ENCODE results near the gene CLDN15. TPM values are rescaled to one million over a fixed set of nuclear protein-coding genes. Genes with fewer than 3 reads are reported as not detected.

Gene CLDN15, protein sequence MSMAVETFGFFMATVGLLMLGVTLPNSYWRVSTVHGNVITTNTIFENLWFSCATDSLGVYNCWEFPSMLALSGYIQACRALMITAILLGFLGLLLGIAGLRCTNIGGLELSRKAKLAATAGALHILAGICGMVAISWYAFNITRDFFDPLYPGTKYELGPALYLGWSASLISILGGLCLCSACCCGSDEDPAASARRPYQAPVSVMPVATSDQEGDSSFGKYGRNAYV
- 8.4 to 12.5 TPM (median 10.5 TPM) in 5 replicates for total RNA-seq (2022; extraction: Qiagen RNA extraction)

DNA sequence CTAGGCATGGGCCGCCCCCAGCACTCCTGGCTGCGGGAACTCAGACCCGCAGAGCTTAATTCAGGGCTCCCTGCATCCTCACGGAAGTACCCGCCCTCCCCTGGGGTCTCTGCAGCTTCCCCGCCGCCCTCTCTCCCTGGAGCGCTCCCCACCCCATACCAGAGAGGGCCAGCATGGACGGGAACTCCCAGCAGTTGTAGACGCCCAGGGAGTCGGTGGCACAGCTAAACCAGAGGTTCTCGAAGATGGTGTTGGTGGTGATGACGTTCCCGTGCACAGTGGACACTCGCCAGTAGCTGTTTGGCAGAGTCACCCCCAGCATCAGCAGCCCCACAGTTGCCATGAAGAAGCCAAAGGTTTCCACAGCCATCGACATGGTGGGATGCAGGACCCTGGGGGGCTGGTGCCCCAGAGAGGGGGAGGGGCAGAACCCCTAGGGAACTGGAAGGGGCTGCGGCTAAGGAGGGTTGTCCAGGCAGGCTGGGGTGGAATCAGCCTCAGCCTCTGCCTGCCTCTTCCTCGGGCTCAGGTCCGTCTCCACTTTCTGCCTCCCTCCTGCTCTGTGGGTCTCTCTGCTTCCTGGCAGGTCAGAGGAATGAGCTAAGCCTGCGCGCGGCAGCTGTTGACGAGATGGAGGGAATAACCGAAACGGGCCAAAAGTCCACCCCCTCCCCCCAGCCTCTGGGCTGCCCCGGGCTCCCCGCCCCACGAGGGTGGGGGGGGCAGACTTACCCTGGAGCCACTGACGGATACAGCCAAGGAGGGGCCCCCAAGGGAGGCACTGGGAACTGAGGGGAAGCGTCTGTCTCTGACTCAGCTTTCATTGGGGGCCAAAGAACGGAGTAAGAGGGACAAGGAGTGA, at the start of gene CLDN15:
Gene CLDN15, minus strand, starts transcription at position 597 of the 862 bp plus-strand sequence. Its CDS starts 221 bp downstream, at position 376.

DNA sequence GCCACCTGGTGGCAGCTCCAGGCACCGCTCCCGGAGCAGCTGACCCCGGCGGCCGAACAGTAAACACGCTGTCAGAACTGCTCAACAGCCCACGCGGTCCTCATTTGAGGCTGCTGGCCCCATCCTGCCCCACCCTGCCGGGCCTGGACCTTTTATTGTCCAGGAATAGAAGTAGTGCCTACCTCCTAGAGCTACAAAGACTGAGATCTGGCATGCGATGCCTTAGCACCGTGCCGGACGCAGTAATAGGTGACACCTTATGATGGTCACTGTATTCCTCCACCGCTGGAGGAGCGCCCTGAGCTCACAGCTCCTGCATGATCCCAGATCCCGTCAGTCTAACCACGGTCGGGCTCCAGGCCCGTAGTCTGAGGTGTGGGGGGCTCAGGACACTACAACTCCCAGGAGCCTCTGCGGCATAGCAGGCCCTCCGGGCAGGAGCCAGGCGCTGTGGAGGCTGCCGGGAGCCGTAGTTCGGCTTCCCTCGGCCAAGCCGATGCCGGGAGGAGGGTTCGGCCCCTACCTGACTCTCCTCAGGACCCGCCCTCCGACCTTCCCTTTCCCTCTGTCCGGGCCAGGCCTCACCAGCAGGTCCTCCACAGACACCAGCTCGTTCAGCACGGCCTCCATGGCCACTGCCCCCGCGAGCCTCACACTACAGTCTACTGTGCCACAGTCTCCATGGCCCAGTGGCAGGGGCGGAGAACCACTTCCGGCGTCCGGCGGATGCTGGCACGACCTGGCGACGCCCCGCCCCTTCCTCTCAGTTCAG, 7.0 kb upstream of the CLDN15 start, which contains the start of gene FIS1:
Gene FIS1, minus strand, starts transcription at position 707 of the 772 bp plus-strand sequence. Its CDS starts 77 bp downstream, at position 630.

DNA sequence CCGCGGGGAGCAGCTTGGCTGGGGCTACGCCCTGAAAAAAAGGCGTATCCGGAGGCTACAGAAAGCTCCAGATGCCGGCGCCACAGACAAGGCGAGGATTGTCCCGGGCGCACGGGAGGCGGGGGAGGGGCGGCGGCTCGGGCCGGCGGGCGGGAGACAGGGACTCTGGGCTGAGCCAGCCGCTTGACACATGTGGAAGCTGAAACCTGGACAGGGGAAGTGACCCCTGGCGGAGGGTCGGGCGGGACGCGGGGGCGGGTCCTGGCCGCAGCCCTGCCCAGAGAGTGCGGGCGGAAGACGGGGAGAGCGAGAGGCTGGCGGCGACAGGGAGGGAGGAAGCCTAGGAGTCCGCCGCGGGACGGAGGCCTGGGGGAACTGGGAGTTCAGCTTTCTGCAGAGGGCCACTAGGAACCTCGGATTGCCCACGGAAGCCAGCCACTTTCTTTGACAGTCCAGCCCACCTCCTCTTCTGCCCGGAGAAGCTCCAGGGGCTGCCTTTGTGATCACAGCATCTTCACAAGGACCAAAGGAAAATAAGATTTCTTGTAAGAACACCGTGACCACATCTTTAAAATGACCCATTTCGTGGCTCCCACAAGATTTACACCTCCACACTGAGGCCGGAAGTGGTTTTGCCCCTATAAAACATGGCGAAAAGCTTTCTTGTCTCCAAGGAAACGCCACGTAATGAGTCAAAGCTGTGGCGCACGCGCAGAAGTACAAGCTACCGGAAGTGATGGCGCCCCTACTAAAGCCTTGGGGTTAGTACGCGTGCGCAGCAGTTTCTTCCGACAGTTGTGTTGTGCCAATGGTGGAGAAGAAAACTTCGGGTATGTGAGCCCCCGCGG, 20.0 kb downstream of the CLDN15 start, which contains the start of the genes PLOD3 and ZNHIT1:
Gene PLOD3, minus strand, starts transcription at position 194 of the 848 bp plus-strand sequence. CDS start 307 bp downstream, outside the sequence.
Gene ZNHIT1, plus strand, starts transcription at position 778 of the 848 bp plus-strand sequence. Its CDS starts 31 bp downstream, at position 809.

DNA sequence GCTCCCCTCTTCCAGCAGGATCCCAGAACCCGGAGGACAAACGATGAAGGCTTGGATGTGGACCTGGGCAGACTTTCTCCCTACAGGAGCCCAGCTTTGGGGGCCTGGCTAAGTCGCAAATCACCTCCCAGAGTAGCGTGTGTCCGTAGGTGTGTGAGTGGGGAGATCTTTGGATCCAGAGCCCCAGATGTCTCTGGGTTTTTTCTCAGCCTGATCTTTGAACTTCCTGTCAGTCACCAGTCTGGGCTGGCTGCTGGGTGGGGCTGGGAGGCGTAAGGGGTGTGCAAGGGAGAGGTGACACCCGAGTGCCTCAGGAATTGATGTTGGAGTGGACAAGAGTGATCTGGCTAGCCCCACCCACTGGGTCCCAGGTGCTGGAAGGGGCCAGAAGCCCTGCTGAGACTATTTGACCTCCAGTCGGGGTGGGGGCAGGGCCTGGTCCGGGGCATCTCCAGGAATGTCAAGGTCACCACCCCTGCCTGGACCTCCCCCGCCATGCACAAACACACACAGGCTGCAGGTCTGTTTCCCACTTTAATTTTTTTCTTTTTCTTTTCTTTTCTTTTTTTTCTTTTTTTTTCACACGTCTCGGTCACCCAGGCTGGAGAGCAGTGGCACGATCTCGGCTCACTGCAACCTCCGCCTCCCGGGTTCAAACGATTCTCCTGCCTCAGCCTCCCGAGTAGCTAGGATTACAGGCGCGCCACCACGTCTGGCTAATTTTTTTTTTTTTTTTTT, 36.6 kb downstream of the CLDN15 start, which contains the start of gene MOGAT3:
Gene MOGAT3, minus strand, starts transcription at position 175 of the 738 bp plus-strand sequence. CDS start 182 bp downstream, outside the sequence.

Other genes with a start within 250 kb of the CLDN15 start
- 0.01 to 0.02 TPM (median 0.02 TPM) in 5 replicates for gene MUC17, start 217.7 kb downstream of the CLDN15 start, total RNA-seq (2022; extraction: Qiagen RNA extraction)
- 12.0 to 16.2 TPM (median 15.0 TPM) in 5 replicates for gene TRIM56, start 152.3 kb downstream of the CLDN15 start, total RNA-seq (2022; extraction: Qiagen RNA extraction)
- gene SERPINE1, start 110.7 kb downstream of the CLDN15 start, total RNA-seq (2022; extraction: Qiagen RNA extraction): 1,637 to 2,046 TPM (median 1,903 TPM) in 5 replicates
- 145 to 152 TPM (median 148 TPM) in 5 replicates for gene AP1S1, start 83.3 kb downstream of the CLDN15 start, total RNA-seq (2022; extraction: Qiagen RNA extraction)
- gene VGF, start 72.2 kb downstream of the CLDN15 start, total RNA-seq (2022; extraction: Qiagen RNA extraction): 12.5 to 28.3 TPM (median 19.4 TPM) in 5 replicates
- 0.08 to 0.17 TPM (median 0.15 TPM) in 5 replicates for gene NAT16, start 57.5 kb downstream of the CLDN15 start, total RNA-seq (2022; extraction: Qiagen RNA extraction)
- not detected in 5 replicates for gene MOGAT3, start 36.8 kb downstream of the CLDN15 start, total RNA-seq (2022; extraction: Qiagen RNA extraction)
- gene PLOD3, start 20.2 kb downstream of the CLDN15 start, total RNA-seq (2022; extraction: Qiagen RNA extraction): 77.9 to 84.6 TPM (median 80.8 TPM) in 5 replicates
- 68.1 to 101 TPM (median 91.6 TPM) in 5 replicates for gene ZNHIT1, start 19.6 kb downstream of the CLDN15 start, total RNA-seq (2022; extraction: Qiagen RNA extraction)
- 120 to 154 TPM (median 137 TPM) in 5 replicates for gene FIS1, start 7.3 kb upstream of the CLDN15 start, total RNA-seq (2022; extraction: Qiagen RNA extraction)
- 49.9 to 54.4 TPM (median 52.5 TPM) in 5 replicates for gene IFT22, start 84.0 kb upstream of the CLDN15 start, total RNA-seq (2022; extraction: Qiagen RNA extraction)
- gene COL26A1, start 125.1 kb upstream of the CLDN15 start, total RNA-seq (2022; extraction: Qiagen RNA extraction): 0.41 to 0.67 TPM (median 0.59 TPM) in 5 replicates

All from A549 treated with Hydrocortisone at 1 μM for 4 hours (cell line).